Measurements from ENCODE around the gene FOXO3. TPM values are rescaled to one million over a fixed set of nuclear protein-coding genes. Genes with fewer than 3 reads are reported as not detected.
A peak's percentile ranks its signal among the peaks of the same experiment; 100 is the strongest.
"Not testable (repeated sequence)": the region's sequence is repeated elsewhere in the genome, so short reads cannot be mapped to it uniquely, and the experiment has no call there.

The FOXO3 gene
- total RNA-seq, 3 donors from 2014 or later: 52.4 to 60.4 (median 60.1) TPM

DNA sequence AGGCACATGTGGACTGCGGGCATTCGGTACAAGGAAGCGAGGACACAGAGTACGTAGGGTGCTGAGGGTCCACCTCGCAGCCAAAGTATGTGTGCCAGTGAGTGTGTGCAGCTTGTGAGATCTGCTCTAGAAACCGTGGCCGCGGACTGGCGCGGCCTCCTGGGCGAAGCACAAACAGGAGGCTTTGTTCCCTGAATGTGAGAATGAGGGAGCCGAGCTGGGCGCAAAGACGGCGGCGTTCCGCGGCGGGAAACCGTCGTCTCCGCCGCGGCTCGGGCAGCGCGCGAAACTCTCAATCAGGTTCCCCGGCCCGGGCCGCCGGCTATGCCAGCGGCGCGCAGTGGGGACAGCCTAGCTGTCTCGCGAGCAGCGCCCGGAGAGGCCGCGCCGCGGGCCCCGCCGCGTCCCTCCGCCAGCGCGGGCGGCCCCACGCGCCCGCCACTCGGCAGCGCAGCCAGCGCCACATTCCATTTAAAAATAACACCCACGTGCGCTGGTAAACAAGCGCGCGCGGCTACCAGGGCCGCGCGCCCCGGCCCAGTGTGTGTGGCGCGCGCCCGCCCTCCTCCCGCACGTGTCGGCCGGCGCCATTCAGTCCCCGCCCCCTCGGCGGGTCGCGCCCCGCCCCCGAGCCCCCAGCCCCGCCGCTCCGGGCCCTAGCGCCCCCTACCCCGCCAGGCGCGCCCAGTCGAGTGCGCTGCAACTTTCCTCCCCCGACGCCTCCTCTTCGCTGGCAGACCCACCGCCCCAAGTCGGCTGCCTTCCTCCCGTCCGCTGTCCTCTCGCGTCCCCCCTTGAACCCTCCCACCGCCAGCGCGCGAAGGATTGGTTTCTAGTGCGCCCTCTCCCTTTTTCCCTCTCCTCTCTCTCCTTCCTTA lies 3.0 kb upstream of the FOXO3 start:
- peak; percentile 50 for ATAC-seq

DNA sequence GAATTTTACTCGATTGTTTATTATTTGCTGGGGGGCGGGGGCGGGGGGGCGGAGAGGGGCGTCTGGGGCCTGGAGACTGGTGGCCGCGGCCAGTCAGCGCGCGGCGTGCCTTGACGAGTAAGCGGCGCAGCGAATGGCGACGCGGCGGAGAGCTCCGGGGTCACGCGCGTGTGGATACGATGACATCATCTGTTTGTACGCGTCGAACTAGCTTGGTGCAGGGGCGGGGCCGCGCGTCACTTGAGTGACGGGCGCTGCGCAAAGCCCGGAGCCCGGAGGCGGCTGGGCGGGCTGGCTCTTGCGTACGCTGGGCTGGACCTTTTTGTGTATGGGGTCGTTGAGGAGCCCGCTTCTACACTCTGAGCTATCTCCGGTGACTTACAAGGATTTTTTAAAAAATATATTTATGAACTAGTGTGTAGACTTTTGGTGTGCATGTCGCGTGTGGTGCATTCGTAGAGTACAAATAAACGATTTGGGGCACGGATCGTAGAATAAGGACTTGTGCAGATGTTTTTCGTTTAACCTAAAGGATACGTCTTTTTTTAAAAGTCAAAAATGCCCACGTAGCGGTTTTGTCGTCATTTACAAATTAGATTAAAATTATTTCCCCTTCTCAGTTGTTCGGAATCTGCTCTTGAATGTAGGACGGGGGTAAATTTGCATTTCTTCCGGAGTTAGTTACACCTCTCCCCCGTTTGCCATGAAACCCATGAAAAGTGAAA lies 2.2 kb upstream of the FOXO3 start:
- DNase-seq (peak; percentile 98 to 99 (median 99)), ATAC-seq (peak; percentile 69)
- Histone ChIP-seq H3K9me3 (no peaks in the 10 kb centered on the region), H3K4me3 (peak overlapping the region; percentile 79), H3K36me3 (ENCODE audit: low read depth) (no peaks in the 10 kb centered on the region), H3K4me1 (ENCODE audit: low read depth) (peaks cover 5% of the 10 kb centered on the region)
- TF ChIP-seq, protein P1, sequence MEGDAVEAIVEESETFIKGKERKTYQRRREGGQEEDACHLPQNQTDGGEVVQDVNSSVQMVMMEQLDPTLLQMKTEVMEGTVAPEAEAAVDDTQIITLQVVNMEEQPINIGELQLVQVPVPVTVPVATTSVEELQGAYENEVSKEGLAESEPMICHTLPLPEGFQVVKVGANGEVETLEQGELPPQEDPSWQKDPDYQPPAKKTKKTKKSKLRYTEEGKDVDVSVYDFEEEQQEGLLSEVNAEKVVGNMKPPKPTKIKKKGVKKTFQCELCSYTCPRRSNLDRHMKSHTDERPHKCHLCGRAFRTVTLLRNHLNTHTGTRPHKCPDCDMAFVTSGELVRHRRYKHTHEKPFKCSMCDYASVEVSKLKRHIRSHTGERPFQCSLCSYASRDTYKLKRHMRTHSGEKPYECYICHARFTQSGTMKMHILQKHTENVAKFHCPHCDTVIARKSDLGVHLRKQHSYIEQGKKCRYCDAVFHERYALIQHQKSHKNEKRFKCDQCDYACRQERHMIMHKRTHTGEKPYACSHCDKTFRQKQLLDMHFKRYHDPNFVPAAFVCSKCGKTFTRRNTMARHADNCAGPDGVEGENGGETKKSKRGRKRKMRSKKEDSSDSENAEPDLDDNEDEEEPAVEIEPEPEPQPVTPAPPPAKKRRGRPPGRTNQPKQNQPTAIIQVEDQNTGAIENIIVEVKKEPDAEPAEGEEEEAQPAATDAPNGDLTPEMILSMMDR (IDR thresholded peaks at IDR 0.05): no peak
- intact Hi-C loops (cut with DNase I, micrococcal nuclease): no loop called here

More for the DNA sequence above, 3.0 kb upstream of the FOXO3 start:
- no peaks in the 10 kb centered on the region for H3K36me3 ChIP-seq (ENCODE audit: low read depth)
- TF ChIP-seq, protein P1 (IDR thresholded peaks at IDR 0.05): no peak
- H3K9me3 ChIP-seq: no peaks in the 10 kb centered on the region
- H3K4me3 ChIP-seq: peak overlapping the region; percentile 50
- intact Hi-C loops (cut with DNase I, micrococcal nuclease): no loop called here
- peaks cover 5% of the 10 kb centered on the region for H3K4me1 ChIP-seq (ENCODE audit: low read depth)
- peak in 2 of 3 donors; percentile 83 to 84 for DNase-seq

DNA sequence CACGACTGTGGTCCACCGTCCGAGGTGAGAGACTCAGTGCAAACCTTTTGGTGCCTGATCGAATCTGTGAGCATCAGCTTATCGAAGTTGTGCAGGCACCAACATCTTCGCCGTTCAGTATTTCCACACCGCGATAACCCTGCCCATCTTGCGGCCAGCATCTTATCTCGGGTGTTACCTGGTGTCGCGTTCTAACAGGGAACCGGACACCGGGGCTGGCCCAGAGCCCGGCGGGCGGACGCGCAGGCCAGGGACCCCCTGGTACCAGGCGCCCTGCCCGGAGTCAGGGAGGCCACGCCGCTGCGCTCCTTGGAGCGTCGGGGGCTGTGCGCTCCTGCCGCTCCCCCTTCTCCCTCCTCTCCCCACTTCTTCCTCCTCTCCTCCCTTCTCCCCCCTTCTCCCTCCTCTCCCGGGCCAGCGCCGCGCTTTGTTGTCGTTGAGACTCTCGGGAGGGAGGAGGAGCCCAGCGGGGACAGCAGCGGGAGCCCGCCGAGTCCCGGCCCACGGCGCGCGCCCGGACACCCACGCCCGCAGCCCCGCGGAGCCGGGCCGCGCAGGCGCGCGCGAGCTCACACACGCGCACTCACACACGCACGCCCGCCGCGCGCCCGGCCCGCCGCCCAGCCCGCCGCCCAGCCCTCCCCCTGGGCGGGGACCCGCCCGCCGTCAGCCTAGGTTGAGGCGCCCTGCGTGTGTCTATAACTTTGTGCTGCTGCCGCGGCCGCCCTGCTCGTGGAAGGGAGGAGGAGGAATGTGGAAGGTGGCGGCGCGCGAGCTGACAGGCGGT lies 1.4 kb upstream of the FOXO3 start:
- H3K4me3 ChIP-seq: peak overlapping the region; percentile 79
- H3K4me1 ChIP-seq (ENCODE audit: low read depth): peaks cover 5% of the 10 kb centered on the region
- no peaks in the 10 kb centered on the region for H3K36me3 ChIP-seq (ENCODE audit: low read depth)
- ATAC-seq (peak; percentile 66), DNase-seq (peak; percentile 90 to 95 (median 94))
- intact Hi-C loops (cut with DNase I, micrococcal nuclease): no loop called here
- no peaks in the 10 kb centered on the region for H3K9me3 ChIP-seq
- TF ChIP-seq, protein P1 (IDR thresholded peaks at IDR 0.05): no peak

DNA sequence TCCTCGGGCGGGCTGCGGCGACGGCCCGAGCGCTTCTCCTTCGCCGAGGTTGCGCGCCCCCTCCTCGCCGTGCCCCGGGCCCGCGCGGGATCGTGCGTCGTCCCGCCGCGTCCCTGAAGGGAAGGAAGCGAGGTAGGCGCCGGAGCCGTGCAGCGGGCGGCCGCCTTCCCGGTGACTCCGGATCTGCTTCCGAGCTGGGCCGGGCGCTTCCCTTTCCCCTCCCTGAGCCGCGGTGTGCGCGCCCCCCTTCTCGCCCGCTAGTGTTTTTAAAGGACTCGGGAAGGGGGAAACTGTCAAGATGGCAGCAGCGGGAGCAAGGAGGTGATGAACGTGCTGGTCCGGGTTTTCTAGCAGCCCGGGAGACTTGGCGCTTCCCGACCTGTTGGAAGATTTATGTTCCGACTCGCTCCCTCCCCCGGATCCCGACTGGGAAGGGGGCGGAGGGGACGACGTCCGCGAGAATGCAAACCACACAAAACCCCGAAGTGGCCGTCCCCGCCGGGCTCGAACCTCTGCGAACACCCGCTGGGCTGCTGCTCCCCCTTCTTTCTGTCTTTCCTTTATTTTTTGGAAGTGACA lies 744 bp upstream of the FOXO3 start:
- Histone ChIP-seq H3K4me3 (peak overlapping the region; percentile 79), H3K9me3 (no peaks in the 10 kb centered on the region), H3K4me1 (ENCODE audit: low read depth) (peaks cover 7% of the 10 kb centered on the region), H3K36me3 (ENCODE audit: low read depth) (no peaks in the 10 kb centered on the region)
- ATAC-seq (peak; percentile 3), DNase-seq (peak; percentile 65 to 81 (median 78))
- TF ChIP-seq, protein P1 (IDR thresholded peaks at IDR 0.05): no peak
- intact Hi-C loops (cut with DNase I, micrococcal nuclease): no loop called here

DNA sequence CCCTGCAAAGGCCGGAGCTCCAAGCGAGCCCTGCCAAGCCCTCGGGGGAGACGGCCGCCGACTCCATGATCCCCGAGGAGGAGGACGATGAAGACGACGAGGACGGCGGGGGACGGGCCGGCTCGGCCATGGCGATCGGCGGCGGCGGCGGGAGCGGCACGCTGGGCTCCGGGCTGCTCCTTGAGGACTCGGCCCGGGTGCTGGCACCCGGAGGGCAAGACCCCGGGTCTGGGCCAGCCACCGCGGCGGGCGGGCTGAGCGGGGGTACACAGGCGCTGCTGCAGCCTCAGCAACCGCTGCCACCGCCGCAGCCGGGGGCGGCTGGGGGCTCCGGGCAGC lies 561 bp downstream of the FOXO3 start:
- H3K4me3 ChIP-seq: peak overlapping the region; percentile 79
- H3K36me3 ChIP-seq (ENCODE audit: low read depth); ATAC-seq; H3K9me3 ChIP-seq; intact Hi-C loops (cut with DNase I, micrococcal nuclease): not testable (repeated sequence)
- H3K4me1 ChIP-seq (ENCODE audit: low read depth): peaks cover 20% of the 10 kb centered on the region
- DNase-seq: peak in 1 of 3 donors; percentile 56

All from mucosa of descending colon (tissue), 3 donors.